ENCODE data around the gene TMTC1. TPM values are rescaled to one million over a fixed set of nuclear protein-coding genes. Genes with fewer than 3 reads are reported as not detected.

Gene TMTC1
- total and polyA plus RNA-seq, 7 experiments from 2014 or later = 0.19 to 2.8 (median 0.46) TPM; not detected in 3

GRCh38 chr12:29572938-29573337, 210.8 kb downstream of the TMTC1 start:
- Mint-ChIP-seq H3K9me3 (no peaks in the 10 kb centered on the region), H3K27ac (no peak overlapping the region), H3K27me3 (peaks cover 0 to 10% (median 4%) of the 10 kb centered on the region in 5 donors), H3K4me3 (no peak overlapping the region), H3K36me3 (no peaks in the 10 kb centered on the region), H3K4me1 (peaks cover 0 to 4% (median 0%) of the 10 kb centered on the region in 7 donors)
- peak; percentile 18 for ATAC-seq
- Histone ChIP-seq H3K27ac (ENCODE audit: low read depth, low read length) (no peak overlapping the region), H3K36me3 (ENCODE audit: control insufficient read depth in 2 of 3, insufficient read depth in 3 of 3, low read length in 3 of 3) (no peaks in the 10 kb centered on the region), H3K9me3 (ENCODE audit: control insufficient read depth in 2 of 3, low read length in 3 of 3) (no peaks in the 10 kb centered on the region), H3K4me3 (ENCODE audit: low read length) (no peak overlapping the region), H3K4me1 (ENCODE audit: control insufficient read depth in 2 of 2, insufficient read depth in 2 of 2, low read length in 2 of 2) (no peaks in the 10 kb centered on the region), H3K27me3 (ENCODE audit: control insufficient read depth in 2 of 2, insufficient read depth in 2 of 2, low read length in 2 of 2) (no peaks in the 10 kb centered on the region)
- ChIA-PET CTCF (no interaction called here), POLR2A (no interaction called here)
- intact Hi-C loops (cut with micrococcal nuclease) = no loop called here
- no peak for DNase-seq

GRCh38 chr12:29572464-29572863, 211.3 kb downstream of the TMTC1 start:
- H3K27me3 ChIP-seq (ENCODE audit: control insufficient read depth in 2 of 2, insufficient read depth in 2 of 2, low read length in 2 of 2) = no peaks in the 10 kb centered on the region
- no peaks in the 10 kb centered on the region for H3K4me1 ChIP-seq (ENCODE audit: control insufficient read depth in 2 of 2, insufficient read depth in 2 of 2, low read length in 2 of 2)
- DNase-seq = no peak
- Mint-ChIP-seq H3K4me1 (peaks cover 0 to 4% (median 0%) of the 10 kb centered on the region in 7 donors), H3K27ac (no peak overlapping the region), H3K27me3 (peaks cover 0 to 10% (median 4%) of the 10 kb centered on the region in 5 donors), H3K4me3 (no peak overlapping the region), H3K36me3 (no peaks in the 10 kb centered on the region), H3K9me3 (no peaks in the 10 kb centered on the region)
- H3K4me3 ChIP-seq (ENCODE audit: low read length) = no peak overlapping the region
- H3K9me3 ChIP-seq (ENCODE audit: control insufficient read depth in 2 of 3, low read length in 3 of 3) = no peaks in the 10 kb centered on the region
- H3K36me3 ChIP-seq (ENCODE audit: control insufficient read depth in 2 of 3, insufficient read depth in 3 of 3, low read length in 3 of 3) = no peaks in the 10 kb centered on the region
- H3K27ac ChIP-seq (ENCODE audit: low read depth, low read length) = no peak overlapping the region
- ATAC-seq = no peak
- ChIA-PET CTCF (no interaction called here), POLR2A (interaction anchor here (0.6 kb wide), 1 partner anchor 1217 kb away, joined by 3 read pairs; no protein-coding TSS in a partner anchor)
- intact Hi-C loops (cut with micrococcal nuclease) = no loop called here

GRCh38 chr12:29569132-29569757, 214.5 kb downstream of the TMTC1 start:
- no peaks in the 10 kb centered on the region for H3K36me3 ChIP-seq (ENCODE audit: control insufficient read depth in 2 of 3, insufficient read depth in 3 of 3, low read length in 3 of 3)
- H3K27me3 ChIP-seq (ENCODE audit: control insufficient read depth in 2 of 2, insufficient read depth in 2 of 2, low read length in 2 of 2) = no peaks in the 10 kb centered on the region
- H3K4me1 ChIP-seq (ENCODE audit: control insufficient read depth in 2 of 2, insufficient read depth in 2 of 2, low read length in 2 of 2) = no peaks in the 10 kb centered on the region
- peaks cover 3 to 25% (median 11%) of the 10 kb centered on the region in 5 donors for H3K27me3 Mint-ChIP-seq
- ChIA-PET CTCF (interaction anchor here (0.6 kb wide), 1 partner anchor 32 kb away, joined by 3 read pairs; no protein-coding TSS in a partner anchor), POLR2A (no interaction called here)
- peaks cover 0 to 2% (median 0%) of the 10 kb centered on the region in 11 donors for H3K9me3 Mint-ChIP-seq
- ATAC-seq (no peak), DNase-seq (no peak)
- H3K4me3 Mint-ChIP-seq = no peak overlapping the region
- peaks cover 0 to 3% (median 0%) of the 10 kb centered on the region in 5 donors for H3K36me3 Mint-ChIP-seq
- no peak overlapping the region for H3K27ac Mint-ChIP-seq
- peaks cover 0 to 6% (median 0%) of the 10 kb centered on the region in 7 donors for H3K4me1 Mint-ChIP-seq
- intact Hi-C loops (cut with micrococcal nuclease) = no loop called here
- no peak overlapping the region for H3K27ac ChIP-seq (ENCODE audit: low read depth, low read length)
- no peak overlapping the region for H3K4me3 ChIP-seq (ENCODE audit: low read length)
- no peaks in the 10 kb centered on the region for H3K9me3 ChIP-seq (ENCODE audit: control insufficient read depth in 2 of 3, low read length in 3 of 3)

GRCh38 chr12:29566441-29566840, 217.3 kb downstream of the TMTC1 start:
- POLR2A ChIA-PET = no interaction called here
- ATAC-seq = no peak
- Histone ChIP-seq H3K4me1 (ENCODE audit: control insufficient read depth in 2 of 2, insufficient read depth in 2 of 2, low read length in 2 of 2) (no peaks in the 10 kb centered on the region), H3K36me3 (ENCODE audit: control insufficient read depth in 2 of 3, insufficient read depth in 3 of 3, low read length in 3 of 3) (no peaks in the 10 kb centered on the region), H3K27ac (ENCODE audit: low read depth, low read length) (no peak overlapping the region), H3K27me3 (ENCODE audit: control insufficient read depth in 2 of 2, insufficient read depth in 2 of 2, low read length in 2 of 2) (peaks cover 0 to 3% of the 10 kb centered on the region in 2 donors), H3K4me3 (ENCODE audit: low read length) (no peak overlapping the region), H3K9me3 (ENCODE audit: control insufficient read depth in 2 of 3, low read length in 3 of 3) (no peaks in the 10 kb centered on the region)
- intact Hi-C loops (cut with micrococcal nuclease) = no loop called here
- Mint-ChIP-seq H3K9me3 (peaks cover 0 to 2% (median 0%) of the 10 kb centered on the region in 11 donors), H3K27ac (no peak overlapping the region), H3K4me3 (no peak overlapping the region), H3K36me3 (peaks cover 0 to 3% (median 0%) of the 10 kb centered on the region in 5 donors), H3K4me1 (peaks cover 0 to 10% (median 0%) of the 10 kb centered on the region in 7 donors), H3K27me3 (peaks cover 7 to 47% (median 36%) of the 10 kb centered on the region in 5 donors)
- CTCF ChIA-PET = no interaction called here
- no peak for DNase-seq

GRCh38 chr12:29565727-29566126, 218.0 kb downstream of the TMTC1 start:
- H3K9me3 Mint-ChIP-seq = peaks cover 0 to 2% (median 0%) of the 10 kb centered on the region in 11 donors
- no peaks in the 10 kb centered on the region for H3K9me3 ChIP-seq (ENCODE audit: control insufficient read depth in 2 of 3, low read length in 3 of 3)
- no peak overlapping the region for H3K27ac ChIP-seq (ENCODE audit: low read depth, low read length)
- peaks cover 7 to 47% (median 36%) of the 10 kb centered on the region in 5 donors for H3K27me3 Mint-ChIP-seq
- H3K4me3 Mint-ChIP-seq = no peak overlapping the region
- intact Hi-C loops (cut with micrococcal nuclease) = no loop called here
- peaks cover 0 to 3% of the 10 kb centered on the region in 2 donors for H3K27me3 ChIP-seq (ENCODE audit: control insufficient read depth in 2 of 2, insufficient read depth in 2 of 2, low read length in 2 of 2)
- ATAC-seq (no peak), DNase-seq (no peak)
- ChIA-PET CTCF (no interaction called here), POLR2A (no interaction called here)
- H3K4me1 Mint-ChIP-seq = peaks cover 0 to 10% (median 0%) of the 10 kb centered on the region in 7 donors
- H3K4me1 ChIP-seq (ENCODE audit: control insufficient read depth in 2 of 2, insufficient read depth in 2 of 2, low read length in 2 of 2) = no peaks in the 10 kb centered on the region
- H3K36me3 ChIP-seq (ENCODE audit: control insufficient read depth in 2 of 3, insufficient read depth in 3 of 3, low read length in 3 of 3) = no peaks in the 10 kb centered on the region
- H3K27ac Mint-ChIP-seq = no peak overlapping the region
- peaks cover 0 to 3% (median 0%) of the 10 kb centered on the region in 5 donors for H3K36me3 Mint-ChIP-seq
- H3K4me3 ChIP-seq (ENCODE audit: low read length) = no peak overlapping the region

- Histone ChIP-seq H3K4me1 (ENCODE audit: control insufficient read depth in 2 of 2, insufficient read depth in 2 of 2, low read length in 2 of 2) (no peaks in the 10 kb centered on the region), H3K36me3 (ENCODE audit: control insufficient read depth in 2 of 3, insufficient read depth in 3 of 3, low read length in 3 of 3) (no peaks in the 10 kb centered on the region), H3K4me3 (ENCODE audit: low read length) (no peak overlapping the region), H3K27me3 (ENCODE audit: control insufficient read depth in 2 of 2, insufficient read depth in 2 of 2, low read length in 2 of 2) (peaks cover 0 to 3% of the 10 kb centered on the region in 2 donors), H3K27ac (ENCODE audit: low read depth, low read length) (no peak overlapping the region), H3K9me3 (ENCODE audit: control insufficient read depth in 2 of 3, low read length in 3 of 3) (no peaks in the 10 kb centered on the region)
- ChIA-PET CTCF (no interaction called here), POLR2A (no interaction called here)
- no peak for ATAC-seq
- Mint-ChIP-seq H3K36me3 (peaks cover 0 to 3% (median 0%) of the 10 kb centered on the region in 5 donors), H3K4me1 (peaks cover 0 to 10% (median 0%) of the 10 kb centered on the region in 7 donors), H3K27me3 (peaks cover 7 to 47% (median 36%) of the 10 kb centered on the region in 5 donors), H3K4me3 (no peak overlapping the region), H3K9me3 (peaks cover 0 to 2% (median 0%) of the 10 kb centered on the region in 11 donors), H3K27ac (no peak overlapping the region)
- intact Hi-C loops (cut with micrococcal nuclease) = no loop called here
- no peak for DNase-seq
Measured at GRCh38 chr12:29564925-29565324, 218.8 kb downstream of the TMTC1 start.

- intact Hi-C loops (cut with micrococcal nuclease) = no loop called here
- Histone ChIP-seq H3K4me1 (ENCODE audit: control insufficient read depth in 2 of 2, insufficient read depth in 2 of 2, low read length in 2 of 2) (no peaks in the 10 kb centered on the region), H3K9me3 (ENCODE audit: control insufficient read depth in 2 of 3, low read length in 3 of 3) (no peaks in the 10 kb centered on the region), H3K36me3 (ENCODE audit: control insufficient read depth in 2 of 3, insufficient read depth in 3 of 3, low read length in 3 of 3) (no peaks in the 10 kb centered on the region), H3K27me3 (ENCODE audit: control insufficient read depth in 2 of 2, insufficient read depth in 2 of 2, low read length in 2 of 2) (peaks cover 0 to 3% of the 10 kb centered on the region in 2 donors), H3K4me3 (ENCODE audit: low read length) (no peak overlapping the region), H3K27ac (ENCODE audit: low read depth, low read length) (no peak overlapping the region)
- no peak overlapping the region for H3K27ac Mint-ChIP-seq
- H3K4me1 Mint-ChIP-seq = peaks cover 0 to 10% (median 0%) of the 10 kb centered on the region in 7 donors
- peaks cover 6 to 42% (median 36%) of the 10 kb centered on the region in 5 donors for H3K27me3 Mint-ChIP-seq
- H3K4me3 Mint-ChIP-seq = peak overlapping the region in 3 of 10 donors; percentile 11 to 68 (median 20)
- peaks cover 0 to 2% (median 0%) of the 10 kb centered on the region in 11 donors for H3K9me3 Mint-ChIP-seq
- CTCF ChIA-PET = no interaction called here
- H3K36me3 Mint-ChIP-seq = peaks cover 0 to 3% (median 0%) of the 10 kb centered on the region in 5 donors
- ATAC-seq (no peak), DNase-seq (no peak)
- POLR2A ChIA-PET = no interaction called here
Measured at GRCh38 chr12:29563636-29564035, 220.1 kb downstream of the TMTC1 start.

Measured in naive thymus-derived CD4-positive, alpha-beta T cell (primary cell).